Mucosa of stomach (tissue), 1 donor: ENCODE measurements around the gene SWAP70.

Experiments used
- H3K27me3 ChIP-seq: one replicate; pipeline ENCODE4 v1.7.0; 2013; ENCODE audit warnings: mild to moderate bottlenecking, low read length; ENCODE audit not compliant: control insufficient read depth, insufficient read depth
- H3K36me3 ChIP-seq: one replicate; pipeline ENCODE4 v1.7.0; 2013; ENCODE audit warnings: low read length; ENCODE audit not compliant: control insufficient read depth, insufficient read depth
- H3K4me1 ChIP-seq: one replicate; pipeline ENCODE4 v1.7.0; 2013; ENCODE audit warnings: mild to moderate bottlenecking, low read length; ENCODE audit not compliant: control insufficient read depth, insufficient read depth
- H3K4me3 ChIP-seq: one replicate; pipeline ENCODE4 v1.7.0; 2013; ENCODE audit warnings: low read length
- H3K9ac ChIP-seq: one replicate; pipeline ENCODE4 v1.7.0; 2013; ENCODE audit warnings: mild to moderate bottlenecking, low read length, moderate library complexity
- H3K9me3 ChIP-seq: one replicate; pipeline ENCODE4 v1.7.0; 2013; ENCODE audit warnings: mild to moderate bottlenecking, low read length, moderate library complexity; ENCODE audit not compliant: control insufficient read depth
- donor health status: Pancreatic carcinoma.

SWAP70 gene

GRCh38 chr11:9653871-9654270, 10.0 kb upstream of the SWAP70 start:
- H3K27me3 ChIP-seq, result no peaks in the 10 kb centered on the region

GRCh38 chr11:9656864-9657263, 7.0 kb upstream of the SWAP70 start:
- Histone ChIP-seq H3K36me3 (no peaks in the 10 kb centered on the region), H3K4me1 (peaks cover 12% of the 10 kb centered on the region), H3K9me3 (no peaks in the 10 kb centered on the region), H3K27me3 (no peaks in the 10 kb centered on the region), H3K4me3 (no peak overlapping the region), H3K9ac (no peak overlapping the region)

More at GRCh38 chr11:9653871-9654270, 10.0 kb upstream of the SWAP70 start:
- Histone ChIP-seq H3K9ac (no peak overlapping the region), H3K9me3 (no peaks in the 10 kb centered on the region), H3K36me3 (no peaks in the 10 kb centered on the region), H3K4me1 (peaks cover 10% of the 10 kb centered on the region), H3K4me3 (no peak overlapping the region)

GRCh38 chr11:9657531-9657930, 6.3 kb upstream of the SWAP70 start:
- H3K36me3 ChIP-seq, result no peaks in the 10 kb centered on the region
- H3K4me1 ChIP-seq, result peaks cover 5% of the 10 kb centered on the region
- H3K27me3 ChIP-seq, result no peaks in the 10 kb centered on the region
- H3K9ac ChIP-seq, result no peak overlapping the region
- H3K4me3 ChIP-seq, result no peak overlapping the region
- H3K9me3 ChIP-seq, result no peaks in the 10 kb centered on the region

- Histone ChIP-seq H3K27me3 (no peaks in the 10 kb centered on the region), H3K4me3 (no peak overlapping the region), H3K4me1 (peaks cover 9% of the 10 kb centered on the region), H3K36me3 (no peaks in the 10 kb centered on the region), H3K9me3 (no peaks in the 10 kb centered on the region), H3K9ac (no peak overlapping the region)
These were observed 3.0 kb upstream of the SWAP70 start for GRCh38 chr11:9660886-9661285.

DNA sequence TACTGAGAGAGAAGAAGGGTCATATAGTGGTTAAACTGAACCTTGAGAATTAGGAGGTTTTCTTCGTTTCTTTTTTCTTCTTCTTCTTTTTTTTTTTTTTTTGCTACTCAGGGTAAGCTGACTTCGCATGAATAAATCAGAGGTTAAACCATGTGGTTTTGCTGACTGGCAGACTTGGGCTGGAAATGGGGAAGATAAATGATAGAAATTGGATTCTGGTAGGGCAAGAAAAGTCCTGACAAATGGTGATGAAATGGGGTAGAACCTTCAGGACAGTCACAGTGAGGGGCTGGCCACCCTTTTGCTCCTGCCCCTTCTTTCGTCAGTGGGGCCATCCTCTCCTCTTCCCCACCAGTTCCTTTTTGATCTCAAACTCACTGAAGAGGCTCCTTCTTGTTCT, 1.6 kb upstream of the SWAP70 start:
- H3K4me1 ChIP-seq, result peaks cover 9% of the 10 kb centered on the region
- H3K9me3 ChIP-seq, result no peaks in the 10 kb centered on the region
- no peak overlapping the region for H3K4me3 ChIP-seq
- no peaks in the 10 kb centered on the region for H3K36me3 ChIP-seq
- H3K27me3 ChIP-seq, result no peaks in the 10 kb centered on the region
- no peak overlapping the region for H3K9ac ChIP-seq

- Histone ChIP-seq H3K9me3 (no peaks in the 10 kb centered on the region), H3K36me3 (no peaks in the 10 kb centered on the region), H3K4me3 (peak overlapping the region; percentile 94), H3K9ac (peak overlapping the region; percentile 96), H3K27me3 (no peaks in the 10 kb centered on the region), H3K4me1 (peaks cover 9% of the 10 kb centered on the region)
These were observed 647 bp downstream of the SWAP70 start for GRCh38 chr11:9664276-9665171.

DNA sequence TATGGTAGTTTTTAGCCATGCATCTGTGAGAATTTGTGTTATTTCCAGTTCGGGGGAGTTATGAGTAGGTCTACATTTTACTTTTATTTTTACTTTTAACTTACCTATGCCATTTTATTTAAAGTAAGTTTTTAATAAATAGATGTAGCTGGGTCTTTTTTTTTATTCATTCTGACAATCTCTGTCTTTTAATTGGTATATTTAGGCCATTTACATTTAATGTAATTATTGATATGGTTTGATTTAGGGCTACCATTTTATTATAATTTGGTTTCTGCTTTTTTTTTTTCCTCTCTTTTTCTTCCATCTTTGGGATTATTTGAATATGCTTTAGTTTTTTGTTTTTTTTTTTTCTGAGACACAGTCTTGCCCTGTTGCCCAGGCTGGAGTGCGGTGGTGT, 1.9 kb downstream of the SWAP70 start:
- H3K4me3 ChIP-seq, result no peak overlapping the region

DNA sequence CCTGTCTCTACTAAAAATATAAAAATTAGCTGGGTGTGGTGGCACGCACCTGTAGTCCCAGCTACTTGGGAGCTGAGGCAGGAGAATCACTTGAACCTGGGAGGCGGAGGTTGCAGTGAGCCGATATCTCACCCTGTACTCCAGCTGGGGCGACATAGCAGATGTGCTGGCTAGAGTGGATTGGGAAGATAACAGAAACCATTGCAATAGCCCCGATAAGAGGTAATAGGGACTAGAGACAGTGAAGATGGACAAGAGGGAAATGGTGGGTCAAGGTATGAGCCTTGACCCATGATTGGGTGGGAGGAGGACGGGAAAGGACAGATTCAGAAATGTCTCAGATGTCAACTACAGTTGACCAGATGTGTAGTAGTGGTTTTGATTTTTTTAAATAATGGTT, 6.1 kb downstream of the SWAP70 start:
- H3K4me1 ChIP-seq, result no peaks in the 10 kb centered on the region
- no peak overlapping the region for H3K4me3 ChIP-seq
- no peaks in the 10 kb centered on the region for H3K9me3 ChIP-seq
- no peaks in the 10 kb centered on the region for H3K36me3 ChIP-seq
- H3K27me3 ChIP-seq, result no peaks in the 10 kb centered on the region
- H3K9ac ChIP-seq, result no peak overlapping the region

More for the DNA sequence above, 1.9 kb downstream of the SWAP70 start:
- Histone ChIP-seq H3K27me3 (no peaks in the 10 kb centered on the region), H3K36me3 (no peaks in the 10 kb centered on the region), H3K9me3 (no peaks in the 10 kb centered on the region), H3K9ac (no peak overlapping the region), H3K4me1 (peaks cover 8% of the 10 kb centered on the region)

DNA sequence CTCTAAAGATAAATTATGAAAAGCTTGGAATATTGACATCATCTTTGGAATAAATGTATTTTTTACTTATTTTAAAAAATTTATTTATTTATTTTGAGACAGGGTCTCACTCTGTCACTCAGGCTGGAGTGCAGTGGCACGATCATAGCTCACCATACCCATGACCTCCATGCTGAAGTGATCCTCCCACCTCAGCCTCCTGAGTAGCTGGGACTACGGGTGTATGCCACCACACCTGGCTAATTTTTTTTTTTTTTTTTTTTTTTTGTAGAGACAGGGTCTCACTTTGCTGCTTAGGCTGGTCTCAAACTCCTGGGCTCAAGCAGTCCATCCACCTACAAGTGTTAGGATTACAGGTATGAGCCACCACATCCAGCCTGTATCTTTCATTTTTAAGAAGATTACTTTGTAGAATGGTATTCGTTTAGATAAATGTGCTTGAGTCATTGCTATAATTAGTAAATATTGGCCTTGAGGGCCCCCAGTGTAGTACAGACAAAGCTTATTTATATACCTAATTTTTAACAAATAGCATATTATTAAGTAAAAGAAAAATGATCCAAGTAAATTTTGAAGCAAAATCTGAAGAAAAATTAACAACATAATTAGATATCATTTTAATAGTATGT, 8.5 kb downstream of the SWAP70 start:
- Histone ChIP-seq H3K9ac (no peak overlapping the region), H3K27me3 (no peaks in the 10 kb centered on the region), H3K4me1 (no peaks in the 10 kb centered on the region), H3K9me3 (no peaks in the 10 kb centered on the region), H3K4me3 (no peak overlapping the region), H3K36me3 (no peaks in the 10 kb centered on the region)

- H3K4me1 ChIP-seq, result no peaks in the 10 kb centered on the region
- H3K36me3 ChIP-seq, result no peaks in the 10 kb centered on the region
- H3K9me3 ChIP-seq, result no peaks in the 10 kb centered on the region
- H3K4me3 ChIP-seq, result no peak overlapping the region
- H3K27me3 ChIP-seq, result no peaks in the 10 kb centered on the region
- no peak overlapping the region for H3K9ac ChIP-seq
These were observed 9.0 kb downstream of the SWAP70 start for GRCh38 chr11:9672918-9673317.

DNA sequence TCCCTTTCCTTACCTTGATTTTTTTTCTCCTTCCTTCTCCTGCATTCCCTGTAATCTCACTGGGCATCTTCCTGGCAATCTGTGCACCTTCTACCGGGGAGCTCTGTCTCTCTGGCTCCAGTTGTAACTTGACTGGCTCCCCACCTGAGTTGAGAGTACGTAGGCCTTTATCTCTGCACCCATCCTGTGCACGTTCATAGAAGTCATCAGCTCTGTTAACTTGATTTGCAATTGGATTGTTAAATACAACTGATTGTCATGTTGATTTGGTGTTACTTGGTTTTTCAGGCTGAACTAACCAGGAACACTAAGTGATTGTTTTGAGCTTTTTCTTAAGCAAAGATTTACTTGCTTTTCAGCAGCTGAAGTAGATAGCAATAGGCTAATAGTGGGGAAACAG, 11.8 kb downstream of the SWAP70 start:
- no peak overlapping the region for H3K9ac ChIP-seq
- no peaks in the 10 kb centered on the region for H3K27me3 ChIP-seq
- H3K36me3 ChIP-seq, result no peaks in the 10 kb centered on the region
- no peaks in the 10 kb centered on the region for H3K9me3 ChIP-seq
- H3K4me1 ChIP-seq, result no peaks in the 10 kb centered on the region
- H3K4me3 ChIP-seq, result no peak overlapping the region

GRCh38 chr11:9677951-9678350, 14.1 kb downstream of the SWAP70 start:
- Histone ChIP-seq H3K4me1 (no peaks in the 10 kb centered on the region), H3K9ac (no peak overlapping the region), H3K36me3 (no peaks in the 10 kb centered on the region), H3K4me3 (no peak overlapping the region), H3K27me3 (no peaks in the 10 kb centered on the region), H3K9me3 (no peaks in the 10 kb centered on the region)
